Fibroblast of pulmonary artery (primary cell): ENCODE measurements around the gene CLIC1.

Experiments
- DNase-seq: peaks from one replicate; pipeline ENCODE4 v3.0.0-alpha.2; 2010; ENCODE audit warnings: low read depth
- H3K4me3 ChIP-seq: replicated peaks from 2 replicates; pipeline ENCODE4 v1.5.1; 2011; ENCODE audit warnings: low read depth, mild to moderate bottlenecking, control low read depth, low read length, moderate library complexity
- TF ChIP-seq, protein P1 (sequence below): IDR thresholded peaks from 2 replicates; pipeline ENCODE4 v1.5.1; 2011; ENCODE audit warnings: mild to moderate bottlenecking, control low read depth, low read length, inconsistent platforms; ENCODE audit errors: missing control alignments

The CLIC1 gene

DNA sequence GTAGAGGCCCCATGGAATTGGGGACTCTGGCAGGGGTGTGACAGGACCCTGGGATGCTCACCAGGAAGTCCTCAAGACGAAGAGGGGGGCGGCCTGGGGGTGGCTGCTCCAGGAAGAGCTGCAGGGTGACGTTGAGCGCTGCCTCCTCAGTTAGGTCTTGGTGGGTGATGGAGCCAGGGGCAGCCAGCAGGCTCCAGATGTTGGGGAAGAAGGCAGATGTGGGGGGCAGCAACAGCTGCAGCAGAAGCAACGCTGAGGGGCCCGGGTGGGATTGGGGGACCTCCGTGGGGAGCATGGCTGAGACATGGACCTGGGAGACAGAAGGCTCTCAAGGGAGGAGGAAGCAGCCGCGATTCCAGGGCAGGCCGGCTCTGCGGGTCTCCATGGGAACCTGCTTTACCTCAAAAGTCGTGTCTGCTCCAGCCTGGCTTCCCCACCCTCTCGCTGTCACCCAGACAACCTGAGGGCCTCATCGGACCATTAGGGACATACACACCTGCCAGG is 40.2 kb upstream of the CLIC1 start:
- TF ChIP-seq, protein P1, sequence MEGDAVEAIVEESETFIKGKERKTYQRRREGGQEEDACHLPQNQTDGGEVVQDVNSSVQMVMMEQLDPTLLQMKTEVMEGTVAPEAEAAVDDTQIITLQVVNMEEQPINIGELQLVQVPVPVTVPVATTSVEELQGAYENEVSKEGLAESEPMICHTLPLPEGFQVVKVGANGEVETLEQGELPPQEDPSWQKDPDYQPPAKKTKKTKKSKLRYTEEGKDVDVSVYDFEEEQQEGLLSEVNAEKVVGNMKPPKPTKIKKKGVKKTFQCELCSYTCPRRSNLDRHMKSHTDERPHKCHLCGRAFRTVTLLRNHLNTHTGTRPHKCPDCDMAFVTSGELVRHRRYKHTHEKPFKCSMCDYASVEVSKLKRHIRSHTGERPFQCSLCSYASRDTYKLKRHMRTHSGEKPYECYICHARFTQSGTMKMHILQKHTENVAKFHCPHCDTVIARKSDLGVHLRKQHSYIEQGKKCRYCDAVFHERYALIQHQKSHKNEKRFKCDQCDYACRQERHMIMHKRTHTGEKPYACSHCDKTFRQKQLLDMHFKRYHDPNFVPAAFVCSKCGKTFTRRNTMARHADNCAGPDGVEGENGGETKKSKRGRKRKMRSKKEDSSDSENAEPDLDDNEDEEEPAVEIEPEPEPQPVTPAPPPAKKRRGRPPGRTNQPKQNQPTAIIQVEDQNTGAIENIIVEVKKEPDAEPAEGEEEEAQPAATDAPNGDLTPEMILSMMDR = no peak
- H3K4me3 ChIP-seq = no peak overlapping the region
- DNase-seq = no peak

DNA sequence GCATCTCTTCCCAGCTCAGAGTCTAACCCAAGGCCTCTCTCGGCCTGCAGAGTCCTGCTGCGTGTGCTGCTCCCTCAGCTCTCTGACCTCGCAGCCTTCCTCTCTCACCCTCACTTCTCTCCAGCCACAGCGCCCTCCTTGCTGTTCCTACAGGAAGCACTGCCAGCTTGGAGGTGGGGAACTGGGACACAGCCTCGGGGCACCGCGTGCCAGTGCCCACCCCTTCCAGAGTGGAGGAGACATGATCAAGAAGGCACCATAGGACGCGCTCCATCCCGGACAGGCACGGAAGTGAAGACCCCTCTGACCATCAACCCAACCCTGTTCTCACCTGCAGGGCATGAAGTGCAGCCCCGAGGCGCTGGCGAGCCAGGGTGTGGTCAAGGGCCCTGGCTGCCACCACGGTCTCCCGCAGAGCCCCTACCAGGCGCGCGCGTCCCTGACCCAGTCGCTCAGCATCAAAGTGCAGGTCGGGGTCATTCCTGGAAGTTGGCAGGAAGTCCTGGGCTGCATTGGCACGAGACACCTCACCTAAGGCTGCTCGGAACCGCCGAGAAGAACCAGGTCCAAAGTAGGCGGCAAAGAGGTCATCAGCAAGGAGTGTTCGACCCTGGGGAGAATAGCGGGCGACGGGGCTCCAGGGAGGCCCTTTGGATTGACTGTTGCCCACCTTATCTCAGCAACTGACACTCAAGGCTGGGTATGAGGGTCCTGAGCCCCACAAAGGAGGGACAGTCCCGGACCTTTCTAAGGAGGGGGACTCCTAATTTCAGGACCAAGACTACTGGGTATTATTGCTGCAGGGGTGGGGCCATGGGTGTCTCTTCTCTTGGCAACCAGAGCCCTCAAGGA is 39.5 kb upstream of the CLIC1 start:
- no peak for DNase-seq
- TF ChIP-seq, protein P1 = no peak
- no peak overlapping the region for H3K4me3 ChIP-seq

DNA sequence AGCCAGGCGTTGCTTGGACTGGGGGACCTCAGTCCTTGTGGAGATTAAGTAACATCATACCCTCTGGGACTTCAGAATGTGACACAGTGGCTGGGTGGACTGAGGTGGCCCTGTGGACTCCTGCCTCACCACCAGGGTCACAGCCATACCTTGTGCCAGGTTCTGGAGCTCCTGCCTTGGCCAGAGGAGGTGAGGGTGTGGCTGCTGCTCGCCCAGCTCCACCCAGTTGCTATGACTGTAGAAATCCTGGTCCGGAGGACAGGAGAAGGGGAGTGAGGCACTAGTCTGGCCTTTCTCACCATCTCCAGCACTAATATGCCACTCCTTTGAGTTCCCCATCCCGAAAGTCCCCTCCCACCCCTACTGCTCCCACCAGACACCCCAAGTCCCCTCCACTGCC is 38.9 kb upstream of the CLIC1 start:
- DNase-seq = no peak
- TF ChIP-seq, protein P1 = no peak
- no peak overlapping the region for H3K4me3 ChIP-seq

DNA sequence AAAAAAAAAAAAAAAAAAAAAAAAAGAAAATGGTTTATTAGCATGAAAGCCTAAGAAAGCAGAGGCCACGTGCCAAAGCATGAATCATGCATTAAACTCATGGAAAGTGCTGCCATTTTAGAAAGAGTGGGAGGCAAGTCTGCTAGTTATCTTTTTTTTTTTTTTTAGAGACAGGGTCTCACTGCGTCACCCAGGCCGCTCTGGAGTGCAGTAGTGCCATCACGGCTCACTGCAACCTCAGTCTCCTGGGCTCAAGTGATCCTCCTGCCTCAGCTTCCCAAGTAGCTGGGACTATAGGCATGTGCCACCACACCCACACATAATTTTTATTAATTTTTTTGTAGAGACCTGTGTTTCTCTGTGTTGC is 35.6 kb upstream of the CLIC1 start:
- peak; percentile 45 for DNase-seq
- H3K4me3 ChIP-seq = no peak overlapping the region
- TF ChIP-seq, protein P1 = no peak

DNA sequence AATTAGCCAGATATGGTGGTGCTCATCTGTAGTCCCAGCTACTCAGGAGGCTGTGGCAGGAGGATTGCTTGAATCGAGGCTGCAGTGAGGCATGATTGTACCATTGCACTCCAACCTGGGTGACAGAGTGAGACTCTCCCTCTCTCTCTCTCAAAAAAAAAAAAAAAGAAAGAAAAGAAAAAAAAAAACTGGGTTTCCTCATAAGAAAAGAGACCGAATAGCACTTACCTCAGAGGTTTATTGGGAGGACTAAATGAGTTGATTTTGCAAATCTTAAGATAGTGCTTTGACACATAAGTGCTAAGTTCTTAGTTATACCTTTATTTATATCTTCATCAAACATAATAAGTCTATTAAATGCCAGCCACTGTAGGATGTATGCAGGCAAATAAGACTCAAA is 34.5 kb upstream of the CLIC1 start:
- DNase-seq = no peak
- H3K4me3 ChIP-seq = no peak overlapping the region
- TF ChIP-seq, protein P1 = no peak

DNA sequence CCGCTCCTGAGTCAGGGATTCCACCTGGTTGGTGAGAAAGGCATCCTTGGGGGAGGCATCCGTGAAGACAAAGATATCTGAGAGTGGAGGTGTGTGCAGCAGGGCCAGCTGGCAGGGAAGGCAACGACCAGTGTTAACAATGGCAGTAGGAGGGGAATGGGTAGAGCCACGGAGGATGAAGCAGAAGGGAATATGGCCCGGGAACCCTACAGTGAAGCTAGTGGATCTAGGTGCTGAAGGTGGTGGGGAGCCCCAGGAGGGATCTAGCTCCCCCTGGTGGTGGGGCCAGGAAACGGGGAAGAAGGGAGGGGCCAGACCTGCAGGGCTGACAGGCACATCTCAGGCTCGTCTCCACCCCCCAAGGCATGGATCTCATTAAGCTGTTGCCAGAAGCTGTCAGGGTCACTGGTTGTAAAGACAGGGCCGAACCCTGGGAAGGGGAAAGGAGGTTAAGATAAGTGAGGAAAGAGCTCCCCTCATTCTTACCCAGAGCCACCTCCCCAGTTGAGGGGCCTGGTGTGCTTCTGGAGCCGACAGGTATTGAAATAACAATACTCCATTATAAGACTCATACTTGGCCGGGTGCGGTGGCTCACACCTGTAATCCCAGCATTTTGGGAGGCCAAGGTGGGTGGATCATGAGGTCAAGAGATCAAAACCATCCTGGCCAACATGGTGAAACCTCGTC is 33.5 kb upstream of the CLIC1 start:
- no peak overlapping the region for H3K4me3 ChIP-seq
- TF ChIP-seq, protein P1 = peak; percentile 81
- DNase-seq = peak; percentile 64
